K562 (cell line): ENCODE results near the gene VWA3A.

ENCODE experiments used
- BCOR ChIP-seq: fragments of 450-650 bp; IDR thresholded peaks from 2 replicates; pipeline ENCODE4 v1.6.1; 2016
- NFYB ChIP-seq: IDR thresholded peaks from 2 replicates; pipeline ENCODE4 v1.6.1; 2011; ENCODE audit warnings: mild to moderate bottlenecking, moderate library complexity; ENCODE audit not compliant: insufficient read length; ENCODE audit errors: extremely low read depth
- ZNF124 ChIP-seq: sonication (generic); formaldehyde crosslinking; IDR thresholded peaks from 2 replicates; pipeline ENCODE4 v1.8.1; 2022; ENCODE audit warnings: missing genetic modification reagents
- TF ChIP-seq, protein P1 (sequence below): conservative IDR thresholded peaks from 2 replicates; pipeline ENCODE4 v1.6.1; 2011; ENCODE audit warnings: low read depth, mild to moderate bottlenecking, low read length; ENCODE audit not compliant: control insufficient read depth
- TF ChIP-seq, protein P2 (sequence below): fragments of 250-450 bp; sonication (Bioruptor Pico); IDR thresholded peaks from 2 replicates; pipeline ENCODE4 v1.5.1; 2021; ENCODE audit warnings: mild to moderate bottlenecking
- TF ChIP-seq, protein P3 (sequence below), 3 experiments: IDR thresholded peaks in 2 of 3; conservative IDR thresholded peaks in 1 of 3; 2 replicates each; pipeline ENCODE4 v1.5.1; 2011 to 2012; ENCODE audit warnings: low read length in 3 of 3, mild to moderate bottlenecking in 3 of 3, control low read depth in 2 of 3, improper control_type of control experiment in 1 of 3, inconsistent platforms in 1 of 3, low read depth in 1 of 3, mixed read lengths in 1 of 3, moderate library complexity in 1 of 3; ENCODE audit not compliant: insufficient read depth in 2 of 3

DNA sequence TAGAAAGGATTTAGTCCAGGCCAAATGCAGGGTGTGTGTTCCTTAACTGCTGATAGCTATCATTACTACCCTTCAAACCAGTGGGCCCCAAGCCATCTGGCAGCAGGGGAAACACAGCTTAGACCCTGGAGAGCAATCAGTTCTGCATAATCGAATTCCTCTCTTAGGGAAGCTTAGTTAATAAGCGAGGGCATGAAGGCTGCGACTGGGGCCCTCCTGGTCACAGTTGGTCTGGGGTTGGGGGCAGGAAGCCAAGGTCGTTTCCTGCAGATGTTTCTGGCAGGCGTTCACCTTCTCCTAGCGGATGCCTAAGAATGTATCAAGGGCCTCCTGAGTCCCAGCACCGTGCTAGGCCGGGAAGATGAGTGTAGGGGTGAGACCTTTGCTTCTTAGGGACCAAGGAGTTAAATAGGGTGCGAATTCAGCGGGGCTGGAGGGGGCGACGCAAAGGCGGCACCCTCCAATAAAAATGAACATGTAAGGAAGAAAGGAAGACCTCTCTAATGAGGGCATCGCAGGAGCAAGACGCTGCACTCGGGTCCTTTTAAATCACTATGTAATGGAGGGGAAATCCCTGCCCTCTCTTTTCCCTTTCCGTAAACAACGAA is 97.2 kb downstream of the VWA3A start:
- TF ChIP-seq, protein P1, sequence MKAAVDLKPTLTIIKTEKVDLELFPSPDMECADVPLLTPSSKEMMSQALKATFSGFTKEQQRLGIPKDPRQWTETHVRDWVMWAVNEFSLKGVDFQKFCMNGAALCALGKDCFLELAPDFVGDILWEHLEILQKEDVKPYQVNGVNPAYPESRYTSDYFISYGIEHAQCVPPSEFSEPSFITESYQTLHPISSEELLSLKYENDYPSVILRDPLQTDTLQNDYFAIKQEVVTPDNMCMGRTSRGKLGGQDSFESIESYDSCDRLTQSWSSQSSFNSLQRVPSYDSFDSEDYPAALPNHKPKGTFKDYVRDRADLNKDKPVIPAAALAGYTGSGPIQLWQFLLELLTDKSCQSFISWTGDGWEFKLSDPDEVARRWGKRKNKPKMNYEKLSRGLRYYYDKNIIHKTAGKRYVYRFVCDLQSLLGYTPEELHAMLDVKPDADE, result no peak
- TF ChIP-seq, protein P2, sequence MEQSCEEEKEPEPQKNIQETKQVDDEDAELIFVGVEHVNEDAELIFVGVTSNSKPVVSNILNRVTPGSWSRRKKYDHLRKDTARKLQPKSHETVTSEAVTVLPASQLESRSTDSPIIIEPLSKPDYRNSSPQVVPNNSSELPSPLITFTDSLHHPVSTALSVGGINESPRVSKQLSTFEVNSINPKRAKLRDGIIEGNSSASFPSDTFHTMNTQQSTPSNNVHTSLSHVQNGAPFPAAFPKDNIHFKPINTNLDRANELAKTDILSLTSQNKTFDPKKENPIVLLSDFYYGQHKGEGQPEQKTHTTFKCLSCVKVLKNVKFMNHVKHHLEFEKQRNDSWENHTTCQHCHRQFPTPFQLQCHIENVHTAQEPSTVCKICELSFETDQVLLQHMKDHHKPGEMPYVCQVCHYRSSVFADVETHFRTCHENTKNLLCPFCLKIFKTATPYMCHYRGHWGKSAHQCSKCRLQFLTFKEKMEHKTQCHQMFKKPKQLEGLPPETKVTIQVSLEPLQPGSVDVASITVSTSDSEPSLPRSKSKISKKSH (CRISPR knock-in tag), result no peak
- TF ChIP-seq NFYB (no peak), ZNF124 (no peak), BCOR (no peak)
- TF ChIP-seq, protein P3, sequence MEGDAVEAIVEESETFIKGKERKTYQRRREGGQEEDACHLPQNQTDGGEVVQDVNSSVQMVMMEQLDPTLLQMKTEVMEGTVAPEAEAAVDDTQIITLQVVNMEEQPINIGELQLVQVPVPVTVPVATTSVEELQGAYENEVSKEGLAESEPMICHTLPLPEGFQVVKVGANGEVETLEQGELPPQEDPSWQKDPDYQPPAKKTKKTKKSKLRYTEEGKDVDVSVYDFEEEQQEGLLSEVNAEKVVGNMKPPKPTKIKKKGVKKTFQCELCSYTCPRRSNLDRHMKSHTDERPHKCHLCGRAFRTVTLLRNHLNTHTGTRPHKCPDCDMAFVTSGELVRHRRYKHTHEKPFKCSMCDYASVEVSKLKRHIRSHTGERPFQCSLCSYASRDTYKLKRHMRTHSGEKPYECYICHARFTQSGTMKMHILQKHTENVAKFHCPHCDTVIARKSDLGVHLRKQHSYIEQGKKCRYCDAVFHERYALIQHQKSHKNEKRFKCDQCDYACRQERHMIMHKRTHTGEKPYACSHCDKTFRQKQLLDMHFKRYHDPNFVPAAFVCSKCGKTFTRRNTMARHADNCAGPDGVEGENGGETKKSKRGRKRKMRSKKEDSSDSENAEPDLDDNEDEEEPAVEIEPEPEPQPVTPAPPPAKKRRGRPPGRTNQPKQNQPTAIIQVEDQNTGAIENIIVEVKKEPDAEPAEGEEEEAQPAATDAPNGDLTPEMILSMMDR (IDR thresholded peaks at IDR 0.05 in 2 of 3, conservative IDR thresholded peaks at IDR 0.05 in 1 of 3; ENCODE audit: insufficient read depth in 2 of 3, low read depth in 1 of 3, low read length in 3 of 3), result no peak
